ENCODE measurements around the gene KCP.
"Not testable (repeated sequence)": the region's sequence is repeated elsewhere in the genome, so short reads cannot be mapped to it uniquely, and the experiment has no call there.

Gene KCP

DNA sequence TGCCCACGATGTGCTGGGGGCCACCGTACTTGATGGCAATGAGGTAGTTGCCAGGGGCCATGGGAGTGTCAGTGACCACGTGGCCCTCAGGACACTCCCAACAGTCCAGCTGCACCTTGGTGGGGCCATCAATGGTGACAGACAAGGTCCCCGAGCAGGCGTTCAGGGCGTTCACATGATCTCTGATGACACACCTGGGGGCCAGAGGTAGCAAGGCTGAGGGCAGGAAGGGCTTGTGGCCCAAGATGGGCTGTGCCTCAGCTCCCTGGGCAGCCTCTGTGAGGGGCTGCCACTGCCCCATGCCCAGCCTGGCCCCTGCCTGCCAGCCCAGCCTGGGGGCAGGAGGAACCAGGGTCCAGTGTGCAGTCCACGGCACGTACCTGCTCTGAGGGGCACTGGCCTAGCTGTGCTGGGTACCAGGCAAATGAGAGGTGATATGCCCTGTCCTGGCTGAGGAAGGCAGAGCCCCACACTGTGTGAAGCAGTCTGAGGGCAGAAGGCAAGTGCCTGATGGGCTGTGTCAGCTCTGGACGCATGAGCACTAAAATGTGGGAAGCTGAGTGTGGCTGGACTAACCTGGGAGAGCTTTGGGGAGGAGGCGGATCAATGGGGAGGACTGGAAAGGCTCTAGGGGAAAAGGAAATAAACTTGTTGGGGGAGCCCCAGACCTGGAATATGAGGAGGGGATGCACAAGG is 3.5 kb upstream of the KCP start:
- Histone ChIP-seq H3K27ac (ENCODE audit: low read length) (no peak overlapping the region), H3K9ac (ENCODE audit: low read length) (no peak overlapping the region), H3K27me3 (replicated peaks; ENCODE audit: insufficient read depth, low read length) (peaks cover 30% of the 10 kb centered on the region), H3K79me2 (ENCODE audit: low read length) (no peaks in the 10 kb centered on the region), H4K20me1 (ENCODE audit: insufficient read depth, low read length) (no peaks in the 10 kb centered on the region), H2AFZ (ENCODE audit: low read length) (no peak overlapping the region), H3K36me3 (replicated peaks; ENCODE audit: insufficient read depth, low read length) (no peaks in the 10 kb centered on the region), H3K4me3 (ENCODE audit: low read length) (no peak overlapping the region), H3K4me2 (ENCODE audit: low read depth, low read length) (no peak overlapping the region), H3K4me1 (ENCODE audit: low read length) (peaks cover under 1% of the 10 kb centered on the region), H3F3A (ENCODE audit: insufficient read depth, low read length) (no peaks in the 10 kb centered on the region), H3K9me3 (replicated peaks; ENCODE audit: insufficient read depth, low read length) (no peaks in the 10 kb centered on the region), H3K9me2 (replicated peaks; ENCODE audit: insufficient read depth, low read length) (no peaks in the 10 kb centered on the region)
- TF ChIP-seq, protein P1, sequence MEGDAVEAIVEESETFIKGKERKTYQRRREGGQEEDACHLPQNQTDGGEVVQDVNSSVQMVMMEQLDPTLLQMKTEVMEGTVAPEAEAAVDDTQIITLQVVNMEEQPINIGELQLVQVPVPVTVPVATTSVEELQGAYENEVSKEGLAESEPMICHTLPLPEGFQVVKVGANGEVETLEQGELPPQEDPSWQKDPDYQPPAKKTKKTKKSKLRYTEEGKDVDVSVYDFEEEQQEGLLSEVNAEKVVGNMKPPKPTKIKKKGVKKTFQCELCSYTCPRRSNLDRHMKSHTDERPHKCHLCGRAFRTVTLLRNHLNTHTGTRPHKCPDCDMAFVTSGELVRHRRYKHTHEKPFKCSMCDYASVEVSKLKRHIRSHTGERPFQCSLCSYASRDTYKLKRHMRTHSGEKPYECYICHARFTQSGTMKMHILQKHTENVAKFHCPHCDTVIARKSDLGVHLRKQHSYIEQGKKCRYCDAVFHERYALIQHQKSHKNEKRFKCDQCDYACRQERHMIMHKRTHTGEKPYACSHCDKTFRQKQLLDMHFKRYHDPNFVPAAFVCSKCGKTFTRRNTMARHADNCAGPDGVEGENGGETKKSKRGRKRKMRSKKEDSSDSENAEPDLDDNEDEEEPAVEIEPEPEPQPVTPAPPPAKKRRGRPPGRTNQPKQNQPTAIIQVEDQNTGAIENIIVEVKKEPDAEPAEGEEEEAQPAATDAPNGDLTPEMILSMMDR (IDR thresholded peaks at IDR 0.05; ENCODE audit: low read length), result no peak
- TF ChIP-seq EZH2 (optimal IDR thresholded peaks at IDR 0.05; ENCODE audit: low read depth, low read length) (no peak), EZH2phosphoT487 (IDR thresholded peaks at IDR 0.05; ENCODE audit: low read length) (no peak)
- DNase-seq, result no peak

DNA sequence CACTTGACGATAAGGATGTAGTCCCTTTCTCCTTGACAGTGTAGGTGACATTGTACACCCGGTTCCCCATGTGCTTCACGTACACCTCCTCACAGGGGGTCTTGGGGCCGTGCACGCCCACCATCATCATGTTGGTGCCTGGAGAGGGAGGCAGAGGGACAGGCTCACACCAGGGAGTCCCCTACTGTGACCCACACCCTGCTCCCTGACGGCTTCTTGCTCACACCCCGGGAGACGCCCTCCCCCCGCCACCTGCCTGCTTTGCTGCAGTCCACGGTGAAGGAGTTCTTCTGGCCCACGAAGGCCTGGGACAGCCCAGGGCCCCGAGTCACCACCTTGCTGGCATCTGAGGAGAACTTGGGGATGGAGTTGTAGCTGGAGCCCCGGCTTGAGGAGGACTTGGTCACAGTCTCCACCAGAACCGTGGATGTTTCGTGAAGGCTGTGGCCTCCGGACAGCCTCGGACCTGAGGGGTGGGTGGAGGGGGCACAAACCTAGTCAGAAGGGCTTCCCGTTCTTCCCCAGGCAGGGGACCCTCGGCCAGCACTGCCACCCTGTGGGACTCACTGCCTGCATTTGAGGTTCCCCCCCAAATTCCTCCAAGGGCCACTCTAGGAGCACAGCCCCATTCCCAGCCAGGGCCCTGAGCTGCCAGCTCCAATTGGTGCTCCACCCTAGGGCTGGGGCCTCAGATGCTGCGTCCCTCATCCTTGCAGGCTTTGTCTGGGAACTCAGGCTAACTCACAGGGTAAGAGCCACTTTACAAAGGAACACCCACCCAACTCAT is 2.4 kb upstream of the KCP start:
- H3K9me3 ChIP-seq (replicated peaks; ENCODE audit: insufficient read depth, low read length); H4K20me1 ChIP-seq (ENCODE audit: insufficient read depth, low read length); H3K9me2 ChIP-seq (replicated peaks; ENCODE audit: insufficient read depth, low read length); H3K27ac ChIP-seq (ENCODE audit: low read length); H3K4me2 ChIP-seq (ENCODE audit: low read depth, low read length); H2AFZ ChIP-seq (ENCODE audit: low read length); DNase-seq; H3K79me2 ChIP-seq (ENCODE audit: low read length); H3K9ac ChIP-seq (ENCODE audit: low read length); H3K4me3 ChIP-seq (ENCODE audit: low read length); H3F3A ChIP-seq (ENCODE audit: insufficient read depth, low read length); H3K36me3 ChIP-seq (replicated peaks; ENCODE audit: insufficient read depth, low read length); H3K4me1 ChIP-seq (ENCODE audit: low read length): not testable (repeated sequence)
- H3K27me3 ChIP-seq (replicated peaks; ENCODE audit: insufficient read depth, low read length), result peaks cover 30% of the 10 kb centered on the region

DNA sequence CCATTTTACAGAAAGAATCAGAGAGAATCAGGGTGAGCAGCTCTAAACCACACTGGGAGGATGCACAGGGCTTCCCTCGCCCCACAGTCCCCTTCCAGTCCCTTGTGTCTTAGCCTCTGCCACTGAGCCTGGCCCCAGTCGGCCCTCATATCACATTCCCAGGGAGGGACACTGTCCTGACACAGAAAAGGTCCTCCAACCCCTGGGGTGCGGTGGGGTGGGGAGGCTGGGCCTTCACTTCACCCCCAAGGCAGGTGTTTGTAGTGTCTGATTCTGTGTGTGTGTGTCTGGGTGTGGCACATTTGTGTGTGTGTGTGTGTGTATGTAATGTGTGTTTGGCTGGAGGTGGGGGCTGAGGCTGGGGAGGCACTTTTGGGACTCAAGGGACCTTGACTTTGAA is 1.8 kb upstream of the KCP start:
- Histone ChIP-seq H3K9ac (ENCODE audit: low read length) (no peak overlapping the region), H4K20me1 (ENCODE audit: insufficient read depth, low read length) (no peaks in the 10 kb centered on the region), H3K27ac (ENCODE audit: low read length) (no peak overlapping the region), H3K36me3 (replicated peaks; ENCODE audit: insufficient read depth, low read length) (no peaks in the 10 kb centered on the region), H3K4me1 (ENCODE audit: low read length) (no peaks in the 10 kb centered on the region), H3K27me3 (replicated peaks; ENCODE audit: insufficient read depth, low read length) (peaks cover 30% of the 10 kb centered on the region), H3K9me3 (replicated peaks; ENCODE audit: insufficient read depth, low read length) (no peaks in the 10 kb centered on the region), H3K79me2 (ENCODE audit: low read length) (no peaks in the 10 kb centered on the region), H3K4me3 (ENCODE audit: low read length) (no peak overlapping the region), H3K4me2 (ENCODE audit: low read depth, low read length) (no peak overlapping the region), H3K9me2 (replicated peaks; ENCODE audit: insufficient read depth, low read length) (no peaks in the 10 kb centered on the region), H3F3A (ENCODE audit: insufficient read depth, low read length) (no peaks in the 10 kb centered on the region), H2AFZ (ENCODE audit: low read length) (no peak overlapping the region)
- TF ChIP-seq EZH2phosphoT487 (IDR thresholded peaks at IDR 0.05; ENCODE audit: low read length) (no peak), EZH2 (optimal IDR thresholded peaks at IDR 0.05; ENCODE audit: low read depth, low read length) (no peak)
- TF ChIP-seq, protein P1 (IDR thresholded peaks at IDR 0.05; ENCODE audit: low read length), result no peak
- DNase-seq, result no peak

Data from MM.1S (cell line).